Activated CD8-positive, alpha-beta T cell treated with anti-CD3 and anti-CD28 coated beads for 36 hours (primary cell): Measurements from ENCODE around the gene TBC1D14. TPM values are rescaled to one million over a fixed set of nuclear protein-coding genes. Genes with fewer than 3 reads are reported as not detected.

Experiments
- ATAC-seq: fragments of 200-7000 bp; cut with Tn5 transposase; one replicate; pipeline ENCODE4 v1.10.0; 2021; ENCODE audit warnings: mild to moderate bottlenecking, moderate library complexity
- CTCF ChIA-PET: fragments of 350-600 bp; sonication (Branson Sonifier 250); formaldehyde crosslinking; loops from one replicate; lab custom pipeline; 2021; ENCODE audit warnings: antibody characterized with exemption; lab: Charles Lee
- POLR2A ChIA-PET: fragments of 350-600 bp; sonication (Branson Sonifier 250); formaldehyde crosslinking; loops from one replicate; lab custom pipeline; 2021; ENCODE audit warnings: antibody characterized with exemption; lab: Charles Lee
- DNase-seq: peaks from one replicate; pipeline ENCODE4 v3.0.0-alpha.2; 2020
- H3K27ac Mint-ChIP-seq: one replicate; pipeline ENCODE4 v1.8.0; 2021; ENCODE audit warnings: mild to moderate bottlenecking, mixed read lengths
- H3K27me3 Mint-ChIP-seq: one replicate; pipeline ENCODE4 v1.8.0; 2021; ENCODE audit warnings: mixed read lengths
- H3K36me3 Mint-ChIP-seq: one replicate; pipeline ENCODE4 v1.8.0; 2021; ENCODE audit warnings: low read depth, mixed read lengths
- H3K4me1 Mint-ChIP-seq: one replicate; pipeline ENCODE4 v1.8.0; 2021; ENCODE audit warnings: low read depth, mixed read lengths
- H3K4me3 Mint-ChIP-seq: one replicate; pipeline ENCODE4 v1.8.0; 2021; ENCODE audit warnings: mild to moderate bottlenecking, moderate library complexity, mixed read lengths
- H3K9me3 Mint-ChIP-seq: one replicate; pipeline ENCODE4 v1.8.0; 2021; ENCODE audit warnings: mixed read lengths
- CTCF ChIP-seq: fragments of 200-600 bp; IDR thresholded peaks from one replicate; pipeline ENCODE4 v1.8.0; 2022; ENCODE audit warnings: antibody characterized with exemption, mild to moderate bottlenecking
- intact Hi-C: fragments of 100-400 bp; cut with micrococcal nuclease; formaldehyde crosslinking; loops from one replicate; pipeline ENCODE4 v1.10.0; 2022
- total RNA-seq, 2 experiments: library from RNA; stranded (reverse); gene quantifications; one replicate each; pipeline ENCODE4 v1.2.3, GENCODE V29; 2021

The TBC1D14 gene
- total RNA-seq, 2 experiments from 2014 or later: 34.7 to 36.3 TPM

- Mint-ChIP-seq H3K4me1 (peaks cover 35% of the 10 kb centered on the region), H3K27ac (no peak overlapping the region), H3K27me3 (no peaks in the 10 kb centered on the region), H3K9me3 (peaks cover 12% of the 10 kb centered on the region), H3K4me3 (no peak overlapping the region), H3K36me3 (peaks cover 10% of the 10 kb centered on the region)
- ChIA-PET CTCF (interaction anchor here (0.7 to 1.5 kb wide), 2 partner anchors 8 to 35 kb away, joined by 3 to 5 read pairs; no protein-coding TSS in a partner anchor), POLR2A (interaction anchor here (1.0 kb wide), 1 partner anchor 88 kb away, joined by 3 read pairs; no protein-coding TSS in a partner anchor)
- ATAC-seq (no peak), DNase-seq (no peak)
- no peak for TF ChIP-seq CTCF
- intact Hi-C loops: no loop called here
Observed at GRCh38 chr4:6894528-6895498, 14.8 kb upstream of the TBC1D14 start.

GRCh38 chr4:6896035-6896434, 13.6 kb upstream of the TBC1D14 start:
- no peak for TF ChIP-seq CTCF
- Mint-ChIP-seq H3K9me3 (no peaks in the 10 kb centered on the region), H3K4me1 (peaks cover 43% of the 10 kb centered on the region), H3K27ac (no peak overlapping the region), H3K27me3 (no peaks in the 10 kb centered on the region), H3K4me3 (no peak overlapping the region), H3K36me3 (no peaks in the 10 kb centered on the region)
- intact Hi-C loops: no loop called here
- ATAC-seq (no peak), DNase-seq (no peak)
- POLR2A ChIA-PET: interaction anchor here (0.7 to 1.7 kb wide), 3 partner anchors 13 to 172 kb away, joined by 3 to 5 read pairs (median 4); no protein-coding TSS in a partner anchor
- CTCF ChIA-PET: interaction anchor here (0.7 to 1.5 kb wide), 6 partner anchors 9 to 176 kb away, joined by 3 to 8 read pairs (median 4); no protein-coding TSS in a partner anchor

- intact Hi-C loops: no loop called here
- Mint-ChIP-seq H3K27me3 (no peaks in the 10 kb centered on the region), H3K9me3 (no peaks in the 10 kb centered on the region), H3K27ac (peak overlapping the region; percentile 93), H3K4me3 (no peak overlapping the region), H3K36me3 (no peaks in the 10 kb centered on the region), H3K4me1 (peaks cover 22% of the 10 kb centered on the region)
- CTCF ChIA-PET: interaction anchor here (1.0 to 2.4 kb wide), 10 partner anchors 10 to 180 kb away, joined by 3 to 11 read pairs (median 5); partner anchors contain the start of genes TADA2B and TBC1D14
- POLR2A ChIA-PET: interaction anchor here (0.9 to 4.3 kb wide), 3 partner anchors 10 to 225 kb away, joined by 3 to 31 read pairs (median 5); partner anchors contain the start of gene TBC1D14
- ATAC-seq (peak; percentile 10), DNase-seq (peak; percentile 47)
- TF ChIP-seq CTCF: no peak
Observed at GRCh38 chr4:6898763-6899162, 10.9 kb upstream of the TBC1D14 start.

GRCh38 chr4:6900181-6900812, 9.3 kb upstream of the TBC1D14 start:
- Mint-ChIP-seq H3K4me1 (peaks cover 24% of the 10 kb centered on the region), H3K36me3 (no peaks in the 10 kb centered on the region), H3K4me3 (no peak overlapping the region), H3K9me3 (no peaks in the 10 kb centered on the region), H3K27me3 (no peaks in the 10 kb centered on the region), H3K27ac (peak overlapping the region; percentile 93)
- intact Hi-C loops: no loop called here
- no peak for ATAC-seq
- ChIA-PET POLR2A (interaction anchor here (0.8 to 4.3 kb wide), 4 partner anchors 8 to 166 kb away, joined by 3 to 31 read pairs (median 4); partner anchors contain the start of gene TBC1D14), CTCF (interaction anchor here (1.8 to 2.4 kb wide), 4 partner anchors 9 to 170 kb away, joined by 4 to 11 read pairs (median 8); partner anchors contain the start of gene TBC1D14)
- no peak for TF ChIP-seq CTCF
- no peak for DNase-seq
